WTC11 (cell line): Measurements from ENCODE around the gene RHPN2. TPM values are rescaled to one million over a fixed set of nuclear protein-coding genes. Genes with fewer than 3 reads are reported as not detected.
"Not testable (repeated sequence)": the region's sequence is repeated elsewhere in the genome, so short reads cannot be mapped to it uniquely, and the experiment has no call there.

Experiments
- ATAC-seq: fragments of 200-7000 bp; cut with Tn5 transposase; 2 replicates; pipeline ENCODE4 v1.10.0; 2021; ENCODE audit warnings: mild to moderate bottlenecking, moderate library complexity
- CTCF ChIA-PET: fragments of 300-600 bp; sonication (Branson Sonifier 250); formaldehyde crosslinking; loops from one replicate; lab custom pipeline; 2021; ENCODE audit warnings: antibody characterized with exemption; lab: Charles Lee
- POLR2A ChIA-PET: fragments of 350-600 bp; sonication (Branson Sonifier 250); formaldehyde crosslinking; loops from one replicate; lab custom pipeline; 2021; ENCODE audit warnings: antibody characterized with exemption; lab: Charles Lee
- DNase-seq: peaks from one replicate; pipeline ENCODE4 v3.0.0; 2021; ENCODE audit warnings: low spot score
- H3K27ac Mint-ChIP-seq: 2 replicates; pipeline ENCODE4 v1.8.0; 2021; ENCODE audit warnings: mixed read lengths
- H3K27me3 Mint-ChIP-seq: 2 replicates; pipeline ENCODE4 v1.8.0; 2021; ENCODE audit warnings: low read depth, mild to moderate bottlenecking, moderate library complexity, mixed read lengths
- H3K36me3 Mint-ChIP-seq: 2 replicates; pipeline ENCODE4 v1.8.0; 2021; ENCODE audit warnings: mixed read lengths
- H3K4me1 Mint-ChIP-seq: 2 replicates; pipeline ENCODE4 v1.8.0; 2022; ENCODE audit warnings: mixed read lengths
- H3K4me3 Mint-ChIP-seq: 2 replicates; pipeline ENCODE4 v1.8.0; 2021; ENCODE audit warnings: mild to moderate bottlenecking, moderate library complexity, mixed read lengths
- H3K9me3 Mint-ChIP-seq: 2 replicates; pipeline ENCODE4 v1.8.0; 2021; ENCODE audit warnings: mixed read lengths
- E2F4 ChIP-seq: sonication (generic); formaldehyde crosslinking; IDR thresholded peaks from 2 replicates; pipeline ENCODE4 v1.8.1; 2022; ENCODE audit warnings: low read depth, mild to moderate bottlenecking, moderate library complexity, missing genetic modification reagents, borderline replicate concordance
- EMX1 ChIP-seq: fragments of 250-450 bp; sonication (Bioruptor Pico); IDR thresholded peaks from 2 replicates; pipeline ENCODE4 v1.8.0; 2021; ENCODE audit warnings: mild to moderate bottlenecking
- ESRRA ChIP-seq: sonication (generic); formaldehyde crosslinking; IDR thresholded peaks from 2 replicates; pipeline ENCODE4 v1.8.1; 2022; ENCODE audit warnings: mild to moderate bottlenecking, missing genetic modification reagents, borderline replicate concordance
- GTF2I ChIP-seq: fragments of 250-450 bp; sonication (Bioruptor Pico); conservative IDR thresholded peaks from 2 replicates; pipeline ENCODE4 v1.4.0; 2021; ENCODE audit warnings: mild to moderate bottlenecking
- IRF2 ChIP-seq: sonication (generic); formaldehyde crosslinking; IDR thresholded peaks from 2 replicates; pipeline ENCODE4 v1.8.0; 2022; ENCODE audit warnings: low read depth, missing genetic modification reagents, borderline replicate concordance
- MLX ChIP-seq: sonication (generic); formaldehyde crosslinking; IDR thresholded peaks from 2 replicates; pipeline ENCODE4 v1.8.1; 2023; ENCODE audit warnings: mild to moderate bottlenecking, missing genetic modification reagents, moderate library complexity
- NFE2L1 ChIP-seq: sonication (generic); formaldehyde crosslinking; IDR thresholded peaks from 2 replicates; pipeline ENCODE4 v1.8.1; 2023; ENCODE audit warnings: missing genetic modification reagents
- NR2C2 ChIP-seq: sonication (generic); formaldehyde crosslinking; IDR thresholded peaks from 2 replicates; pipeline ENCODE4 v1.8.0; 2022; ENCODE audit warnings: mild to moderate bottlenecking, missing genetic modification reagents
- TCF7 ChIP-seq: sonication (generic); formaldehyde crosslinking; IDR thresholded peaks from 2 replicates; pipeline ENCODE4 v1.8.0; 2022; ENCODE audit warnings: mild to moderate bottlenecking, low read depth, missing genetic modification reagents, moderate library complexity
- TEAD1 ChIP-seq: sonication (generic); formaldehyde crosslinking; IDR thresholded peaks from 2 replicates; pipeline ENCODE4 v1.8.0; 2022; ENCODE audit warnings: mild to moderate bottlenecking, missing genetic modification reagents
- USF1 ChIP-seq: sonication (generic); formaldehyde crosslinking; IDR thresholded peaks from 2 replicates; pipeline ENCODE4 v1.8.0; 2022; ENCODE audit warnings: mild to moderate bottlenecking, missing genetic modification reagents
- USF2 ChIP-seq: sonication (generic); formaldehyde crosslinking; IDR thresholded peaks from 2 replicates; pipeline ENCODE4 v1.8.1; 2023; ENCODE audit warnings: mild to moderate bottlenecking, missing genetic modification reagents, moderate library complexity
- ZBTB43 ChIP-seq: sonication (generic); formaldehyde crosslinking; IDR thresholded peaks from 2 replicates; pipeline ENCODE4 v1.8.1; 2023; ENCODE audit warnings: mild to moderate bottlenecking, missing genetic modification reagents
- ZMAT4 ChIP-seq: fragments of 250-450 bp; sonication (Bioruptor Pico); IDR thresholded peaks from 2 replicates; pipeline ENCODE4 v1.9.0; 2021; ENCODE audit warnings: mild to moderate bottlenecking
- ZNF138 ChIP-seq: sonication (generic); formaldehyde crosslinking; conservative IDR thresholded peaks from 2 replicates; pipeline ENCODE4 v1.8.1; 2022; ENCODE audit warnings: mild to moderate bottlenecking, moderate library complexity, missing genetic modification reagents
- total RNA-seq: library from RNA; stranded (reverse); gene quantifications from 3 replicates; pipeline ENCODE4 v1.2.3, GENCODE V29; 2021
- TF ChIP-seq, protein P1 (sequence below): sonication (generic); formaldehyde crosslinking; conservative IDR thresholded peaks from 2 replicates; pipeline ENCODE4 v1.8.1; 2022; ENCODE audit warnings: mild to moderate bottlenecking, missing genetic modification reagents

Gene RHPN2
- total RNA-seq, 1 experiment from 2014 or later, result 21.1 TPM

DNA sequence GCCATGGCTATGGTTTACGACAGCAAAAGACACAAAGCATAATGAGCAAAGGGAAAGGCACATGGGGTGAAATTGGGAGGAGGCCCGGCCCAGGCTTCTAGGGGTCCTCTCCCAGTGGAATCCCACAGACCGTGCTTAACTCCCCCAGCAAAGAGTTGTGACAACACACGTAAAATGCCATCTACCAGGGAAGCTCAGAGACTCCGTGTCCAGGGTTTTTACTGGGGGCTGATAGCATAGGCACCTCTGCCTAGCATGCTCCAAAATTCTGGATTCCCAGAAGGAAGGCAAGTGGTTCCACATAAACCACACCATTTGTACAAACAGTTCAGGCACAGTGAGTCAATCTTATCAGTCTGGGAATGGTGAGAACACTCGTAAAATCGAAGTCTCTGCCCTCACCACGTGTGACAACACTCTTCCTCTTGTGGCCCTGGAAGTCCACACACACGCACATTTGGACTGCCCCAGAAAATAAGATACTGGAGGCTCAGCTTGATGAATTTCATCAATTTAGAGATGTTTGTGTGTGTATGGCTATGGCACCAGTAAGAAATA, 34.9 kb downstream of the RHPN2 start (continued):
- TF ChIP-seq ZBTB43 (no peak), IRF2 (CRISPR knock-in tag) (no peak), E2F4 (no peak), NR2C2 (CRISPR knock-in tag) (no peak)

- peaks cover 27% of the 10 kb centered on the region for H3K4me1 Mint-ChIP-seq
- DNase-seq, ATAC-seq, H3K27me3 Mint-ChIP-seq, CTCF ChIA-PET, H3K4me3 Mint-ChIP-seq: not testable (repeated sequence)
- H3K27ac Mint-ChIP-seq, result peak overlapping the region; percentile 86
- H3K36me3 Mint-ChIP-seq, result peaks cover 58% of the 10 kb centered on the region
- peaks cover 24% of the 10 kb centered on the region for H3K9me3 Mint-ChIP-seq
- POLR2A ChIA-PET, result interaction anchor here (0.7 kb wide), 1 partner anchor 557 kb away, joined by 5 read pairs; no protein-coding TSS in a partner anchor
Measured at GRCh38 chr19:33026602-33027001, 38.1 kb downstream of the RHPN2 start.

DNA sequence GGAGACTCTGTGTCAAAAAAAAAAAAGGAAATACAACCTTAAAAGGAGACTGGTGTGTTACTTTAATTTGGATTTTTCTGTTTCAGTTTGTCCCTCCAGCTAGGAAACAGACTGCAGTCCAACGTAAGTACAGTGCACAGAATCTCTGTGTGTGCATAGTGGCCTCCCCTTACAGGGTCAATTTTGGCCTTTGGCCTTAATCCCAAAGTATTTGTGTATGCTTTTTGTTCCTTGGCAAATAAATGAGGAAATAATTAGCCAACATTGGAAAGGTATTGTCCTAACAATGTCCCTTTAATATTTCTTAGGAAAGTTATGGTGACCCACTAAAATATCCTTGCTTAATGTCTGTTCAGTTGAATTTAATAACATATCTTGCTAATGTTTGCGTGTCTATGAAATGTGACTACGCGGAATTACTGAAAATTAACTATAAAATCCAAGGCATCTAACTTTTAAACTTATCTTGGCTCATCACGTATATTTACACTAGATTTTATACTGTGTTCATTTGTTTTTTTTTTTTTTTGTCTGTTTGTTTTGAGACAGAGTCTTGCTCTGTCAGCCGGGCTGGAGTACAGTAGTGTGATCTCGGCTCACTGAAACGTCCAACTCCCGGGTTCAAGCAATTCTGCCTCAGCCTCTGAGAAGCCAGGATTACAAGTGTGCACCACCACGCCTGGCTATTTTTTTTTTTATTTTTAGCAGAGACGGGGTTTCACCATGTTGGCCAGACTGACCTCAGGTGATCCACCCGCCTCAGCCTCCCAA, 39.0 kb downstream of the RHPN2 start:
- Mint-ChIP-seq H3K4me1 (peaks cover 29% of the 10 kb centered on the region), H3K9me3 (peaks cover 23% of the 10 kb centered on the region), H3K36me3 (peaks cover 52% of the 10 kb centered on the region)
- POLR2A ChIA-PET, result interaction anchor here (0.7 kb wide), 1 partner anchor 117 kb away, joined by 3 read pairs; no protein-coding TSS in a partner anchor
- ATAC-seq, H3K4me3 Mint-ChIP-seq, CTCF ChIA-PET, H3K27ac Mint-ChIP-seq, DNase-seq, H3K27me3 Mint-ChIP-seq: not testable (repeated sequence)

DNA sequence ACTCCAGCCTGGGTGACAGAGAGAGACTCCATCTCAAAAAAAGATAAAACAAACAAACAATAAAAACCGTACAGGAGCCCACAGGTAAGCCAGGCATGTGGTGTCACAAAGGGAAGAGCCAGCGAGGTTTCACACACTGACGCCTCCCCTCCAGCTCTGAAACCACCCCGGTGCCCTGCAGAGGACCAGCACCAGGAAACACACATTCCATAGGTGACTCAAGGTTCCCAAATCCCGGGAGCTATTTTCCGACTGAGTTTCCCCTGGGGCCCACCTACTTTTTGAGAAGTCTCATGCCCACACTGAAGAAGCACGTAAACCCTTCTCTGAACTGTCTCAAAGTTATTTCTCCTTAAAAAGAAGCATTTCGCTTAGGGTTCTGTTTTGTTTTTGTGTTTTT, 40.3 kb downstream of the RHPN2 start:
- ChIA-PET POLR2A (no interaction called here), CTCF (no interaction called here)
- Mint-ChIP-seq H3K4me1 (peaks cover 29% of the 10 kb centered on the region), H3K9me3 (peaks cover 10% of the 10 kb centered on the region), H3K4me3 (no peak overlapping the region), H3K36me3 (peaks cover 46% of the 10 kb centered on the region), H3K27me3 (no peaks in the 10 kb centered on the region), H3K27ac (peak overlapping the region; percentile 70)
- DNase-seq, result no peak
- TF ChIP-seq USF2 (CRISPR knock-in tag) (no peak), NFE2L1 (CRISPR knock-in tag) (no peak), TEAD1 (CRISPR knock-in tag) (no peak), TCF7 (no peak), USF1 (CRISPR knock-in tag) (no peak), MLX (CRISPR knock-in tag) (no peak), ZMAT4 (no peak), IRF2 (CRISPR knock-in tag) (no peak), EMX1 (no peak), GTF2I (CRISPR knock-in tag) (no peak), ZNF138 (CRISPR knock-in tag) (no peak), ESRRA (CRISPR knock-in tag) (no peak)
- TF ChIP-seq, protein P1, sequence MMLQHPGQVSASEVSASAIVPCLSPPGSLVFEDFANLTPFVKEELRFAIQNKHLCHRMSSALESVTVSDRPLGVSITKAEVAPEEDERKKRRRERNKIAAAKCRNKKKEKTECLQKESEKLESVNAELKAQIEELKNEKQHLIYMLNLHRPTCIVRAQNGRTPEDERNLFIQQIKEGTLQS, result no peak
- ATAC-seq, result no peak
